Nephron (organoid): ENCODE results near the gene PDILT.
"Not testable (repeated sequence)": the region's sequence is repeated elsewhere in the genome, so short reads cannot be mapped to it uniquely, and the experiment has no call there.

Experiments used
- H3K27ac Mint-ChIP-seq, 3 experiments: 2 replicates each; pipeline ENCODE4 v1.8.0; 2020; ENCODE audit warnings: mixed read lengths in 3 of 3, mild to moderate bottlenecking in 2 of 3, moderate library complexity in 1 of 3
- H3K27me3 Mint-ChIP-seq: 2 replicates; pipeline ENCODE4 v1.8.0; 2021; ENCODE audit warnings: low read depth, mild to moderate bottlenecking, moderate library complexity, mixed read lengths
- H3K36me3 Mint-ChIP-seq: 2 replicates; pipeline ENCODE4 v1.8.0; 2020; ENCODE audit warnings: low read depth, mixed read lengths
- H3K4me1 Mint-ChIP-seq: 2 replicates; pipeline ENCODE4 v1.8.0; 2020; ENCODE audit warnings: mixed read lengths
- H3K4me3 Mint-ChIP-seq, 3 experiments: 2 replicates each; pipeline ENCODE4 v1.8.0; 2020; ENCODE audit warnings: mild to moderate bottlenecking in 3 of 3, mixed read lengths in 3 of 3, moderate library complexity in 2 of 3
- H3K9me3 Mint-ChIP-seq: 2 replicates; pipeline ENCODE4 v1.8.0; 2020; ENCODE audit warnings: mixed read lengths
- TF ChIP-seq, protein P1 (sequence below), 3 experiments: fragments of 200-600 bp; sonication (generic); IDR thresholded peaks; one replicate each; pipeline ENCODE4 v1.5.0; 2021; ENCODE audit warnings: antibody characterized with exemption in 3 of 3; ENCODE audit not compliant: unreplicated experiment in 3 of 3

The PDILT gene, protein sequence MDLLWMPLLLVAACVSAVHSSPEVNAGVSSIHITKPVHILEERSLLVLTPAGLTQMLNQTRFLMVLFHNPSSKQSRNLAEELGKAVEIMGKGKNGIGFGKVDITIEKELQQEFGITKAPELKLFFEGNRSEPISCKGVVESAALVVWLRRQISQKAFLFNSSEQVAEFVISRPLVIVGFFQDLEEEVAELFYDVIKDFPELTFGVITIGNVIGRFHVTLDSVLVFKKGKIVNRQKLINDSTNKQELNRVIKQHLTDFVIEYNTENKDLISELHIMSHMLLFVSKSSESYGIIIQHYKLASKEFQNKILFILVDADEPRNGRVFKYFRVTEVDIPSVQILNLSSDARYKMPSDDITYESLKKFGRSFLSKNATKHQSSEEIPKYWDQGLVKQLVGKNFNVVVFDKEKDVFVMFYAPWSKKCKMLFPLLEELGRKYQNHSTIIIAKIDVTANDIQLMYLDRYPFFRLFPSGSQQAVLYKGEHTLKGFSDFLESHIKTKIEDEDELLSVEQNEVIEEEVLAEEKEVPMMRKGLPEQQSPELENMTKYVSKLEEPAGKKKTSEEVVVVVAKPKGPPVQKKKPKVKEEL

GRCh38 chr16:20404637-20405036, at the start of gene PDILT:
PDILT (minus strand) TSS chr16:20404737; CDS start chr16:20399300, 5,437 bp downstream.
- no peaks in the 10 kb centered on the region for H3K9me3 Mint-ChIP-seq
- TF ChIP-seq, protein P1, sequence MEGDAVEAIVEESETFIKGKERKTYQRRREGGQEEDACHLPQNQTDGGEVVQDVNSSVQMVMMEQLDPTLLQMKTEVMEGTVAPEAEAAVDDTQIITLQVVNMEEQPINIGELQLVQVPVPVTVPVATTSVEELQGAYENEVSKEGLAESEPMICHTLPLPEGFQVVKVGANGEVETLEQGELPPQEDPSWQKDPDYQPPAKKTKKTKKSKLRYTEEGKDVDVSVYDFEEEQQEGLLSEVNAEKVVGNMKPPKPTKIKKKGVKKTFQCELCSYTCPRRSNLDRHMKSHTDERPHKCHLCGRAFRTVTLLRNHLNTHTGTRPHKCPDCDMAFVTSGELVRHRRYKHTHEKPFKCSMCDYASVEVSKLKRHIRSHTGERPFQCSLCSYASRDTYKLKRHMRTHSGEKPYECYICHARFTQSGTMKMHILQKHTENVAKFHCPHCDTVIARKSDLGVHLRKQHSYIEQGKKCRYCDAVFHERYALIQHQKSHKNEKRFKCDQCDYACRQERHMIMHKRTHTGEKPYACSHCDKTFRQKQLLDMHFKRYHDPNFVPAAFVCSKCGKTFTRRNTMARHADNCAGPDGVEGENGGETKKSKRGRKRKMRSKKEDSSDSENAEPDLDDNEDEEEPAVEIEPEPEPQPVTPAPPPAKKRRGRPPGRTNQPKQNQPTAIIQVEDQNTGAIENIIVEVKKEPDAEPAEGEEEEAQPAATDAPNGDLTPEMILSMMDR (IDR thresholded peaks at IDR 0.05; ENCODE audit: unreplicated experiment in 3 of 3): no peak
- no peaks in the 10 kb centered on the region for H3K36me3 Mint-ChIP-seq
- H3K27me3 Mint-ChIP-seq: peaks cover 7% of the 10 kb centered on the region
- no peak within 1 kb of the TSS for H3K27ac Mint-ChIP-seq
- H3K4me1 Mint-ChIP-seq: peaks cover 5% of the 10 kb centered on the region
- H3K4me3 Mint-ChIP-seq: no peak within 1 kb of the TSS

DNA sequence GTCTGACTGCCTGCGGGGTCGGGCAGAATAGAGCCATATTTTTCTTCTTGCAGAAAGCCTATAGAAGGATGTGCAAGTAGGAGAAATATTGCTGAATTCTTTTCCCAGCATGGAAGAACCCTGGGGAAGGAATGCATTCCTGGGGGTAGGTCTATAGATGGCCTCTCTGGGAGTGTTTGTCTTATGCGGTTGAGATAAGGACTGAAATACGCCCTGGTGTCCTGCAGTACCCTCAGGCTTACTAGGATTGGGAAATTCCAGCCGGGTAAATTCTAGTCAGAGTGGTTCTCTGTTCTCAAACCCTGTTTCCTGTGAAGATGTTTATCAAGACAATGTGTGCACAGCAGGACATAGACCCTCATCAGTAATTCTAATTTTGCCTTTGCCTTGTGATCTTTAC, 49.1 kb upstream of the PDILT start:
- not testable (repeated sequence) for H3K27me3 Mint-ChIP-seq, H3K4me1 Mint-ChIP-seq, H3K9me3 Mint-ChIP-seq, H3K36me3 Mint-ChIP-seq, H3K27ac Mint-ChIP-seq, H3K4me3 Mint-ChIP-seq

GRCh38 chr16:20451364-20451763, 46.8 kb upstream of the PDILT start, which contains the start of gene ACSM2A:
ACSM2A (plus strand) TSS chr16:20451521; CDS start chr16:20460115, 8,594 bp downstream.
- peak within 1 kb of the TSS in 1 of 3 experiments; percentile 41 for H3K4me3 Mint-ChIP-seq
- not testable (repeated sequence) for H3K9me3 Mint-ChIP-seq, H3K27me3 Mint-ChIP-seq, H3K36me3 Mint-ChIP-seq, H3K4me1 Mint-ChIP-seq
- peak within 1 kb of the TSS; percentile 63 to 88 (median 70) for H3K27ac Mint-ChIP-seq

DNA sequence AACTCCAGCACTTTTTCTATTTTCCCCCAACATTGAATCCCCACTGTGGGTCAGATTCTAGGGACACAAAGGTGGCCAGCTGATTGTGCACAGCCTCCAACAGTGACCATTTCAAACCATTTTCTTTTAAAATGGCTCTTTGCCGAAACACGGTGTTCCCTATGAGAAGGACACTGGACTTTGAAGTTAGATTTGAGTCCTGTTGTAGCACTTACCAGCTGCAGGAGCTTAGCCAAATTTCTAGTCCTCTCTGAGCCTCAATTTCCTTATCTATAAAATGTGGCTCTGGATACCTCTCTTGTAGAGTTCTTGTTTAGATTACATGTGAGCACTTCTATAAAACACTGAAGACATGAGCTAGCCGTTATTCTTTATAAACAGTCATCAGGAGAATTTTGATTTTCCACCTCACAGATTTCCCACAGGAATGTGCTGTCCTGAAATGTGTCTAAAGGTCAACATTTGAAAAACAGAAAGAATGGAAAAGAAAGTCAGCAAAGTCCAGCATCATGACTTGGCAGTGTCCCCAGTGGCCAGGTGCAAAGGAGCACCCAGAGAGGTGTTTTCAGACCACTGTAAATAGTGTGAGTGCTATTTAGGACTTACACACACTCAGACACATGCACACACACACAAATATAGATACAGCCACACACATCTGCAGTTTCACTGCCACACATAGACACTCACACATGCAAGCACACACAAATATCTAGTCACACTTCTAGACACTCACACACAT, 42.3 kb upstream of the PDILT start:
- H3K4me3 Mint-ChIP-seq, H3K27ac Mint-ChIP-seq, H3K27me3 Mint-ChIP-seq, H3K4me1 Mint-ChIP-seq, H3K36me3 Mint-ChIP-seq, H3K9me3 Mint-ChIP-seq: not testable (repeated sequence)

DNA sequence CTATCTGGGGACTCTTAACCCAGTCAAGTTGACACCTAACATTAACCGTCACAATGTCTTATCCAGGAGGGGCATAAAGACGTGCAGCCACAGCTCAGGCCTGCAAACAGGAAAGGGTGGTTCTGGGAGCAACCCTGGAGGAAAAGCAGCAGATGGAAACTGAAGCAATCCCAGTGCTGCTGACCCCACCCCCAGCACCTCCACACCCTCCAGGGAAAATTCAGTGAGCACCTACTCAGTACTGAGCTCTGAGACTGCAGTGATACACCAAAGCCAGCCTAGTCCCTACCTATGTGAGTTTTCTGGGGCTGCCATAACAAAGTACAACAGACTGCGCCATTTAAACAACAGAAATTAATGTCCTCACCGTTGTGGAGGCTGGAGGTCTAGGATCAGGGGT, 37.3 kb upstream of the PDILT start:
- not testable (repeated sequence) for H3K4me3 Mint-ChIP-seq, H3K36me3 Mint-ChIP-seq, H3K9me3 Mint-ChIP-seq, H3K27me3 Mint-ChIP-seq
- peaks cover 27% of the 10 kb centered on the region for H3K4me1 Mint-ChIP-seq
- peak overlapping the region in 2 of 3 experiments; percentile 56 to 99 for H3K27ac Mint-ChIP-seq

GRCh38 chr16:20441191-20441590, 36.7 kb upstream of the PDILT start:
- Mint-ChIP-seq H3K9me3 (no peaks in the 10 kb centered on the region), H3K4me1 (peaks cover 27% of the 10 kb centered on the region), H3K27ac (peak overlapping the region; percentile 94 to 99 (median 95)), H3K27me3 (no peaks in the 10 kb centered on the region), H3K36me3 (no peaks in the 10 kb centered on the region), H3K4me3 (no peak overlapping the region)
- TF ChIP-seq, protein P1 (IDR thresholded peaks at IDR 0.05; ENCODE audit: unreplicated experiment in 3 of 3): no peak

DNA sequence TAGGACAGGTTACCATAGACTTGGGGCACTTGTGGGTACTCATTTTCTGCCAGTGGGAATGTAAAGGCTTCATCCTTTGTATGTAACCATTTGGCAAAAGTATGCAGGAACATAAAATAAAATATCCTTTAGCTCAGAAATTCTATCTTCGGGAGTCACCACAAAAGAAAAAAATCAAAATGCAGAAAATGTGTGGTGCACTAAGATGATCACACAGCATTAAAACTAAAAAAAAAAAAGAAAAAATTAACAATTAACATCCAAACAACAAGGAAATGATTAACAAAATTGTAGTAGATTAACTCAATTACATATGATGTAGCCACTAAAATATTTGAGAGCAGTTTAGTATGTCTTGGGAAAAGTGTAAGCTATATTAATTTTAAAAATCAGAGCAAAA, 36.2 kb upstream of the PDILT start:
- peak overlapping the region; percentile 94 to 99 (median 95) for H3K27ac Mint-ChIP-seq
- peaks cover 27% of the 10 kb centered on the region for H3K4me1 Mint-ChIP-seq
- not testable (repeated sequence) for H3K9me3 Mint-ChIP-seq, H3K27me3 Mint-ChIP-seq, H3K36me3 Mint-ChIP-seq
- peak overlapping the region in 2 of 3 experiments; percentile 25 to 52 for H3K4me3 Mint-ChIP-seq

DNA sequence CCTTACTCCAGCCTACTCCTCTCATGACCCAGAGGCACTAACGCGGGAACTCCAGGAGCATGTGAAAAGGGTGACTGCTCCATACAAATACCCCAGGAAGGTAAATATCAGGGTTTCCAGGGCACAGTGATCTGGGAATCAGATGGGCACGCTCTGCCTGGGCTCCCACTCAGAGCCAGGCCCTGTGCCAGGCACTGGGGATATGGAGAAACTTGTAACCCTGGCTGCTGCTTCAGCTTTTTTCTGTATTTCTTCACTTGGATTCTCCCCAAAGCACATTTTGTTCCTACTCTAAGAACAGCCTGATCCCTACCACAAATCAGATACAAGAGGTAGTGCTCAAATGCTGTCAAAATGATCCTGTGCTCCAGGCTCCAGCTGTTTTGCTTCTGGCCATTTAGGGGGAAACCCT, 35.3 kb upstream of the PDILT start:
- not testable (repeated sequence) for H3K36me3 Mint-ChIP-seq, H3K9me3 Mint-ChIP-seq, H3K27me3 Mint-ChIP-seq
- peak overlapping the region in 1 of 3 experiments; percentile 19 for H3K4me3 Mint-ChIP-seq
- H3K27ac Mint-ChIP-seq: peak overlapping the region; percentile 94 to 99 (median 95)
- peaks cover 27% of the 10 kb centered on the region for H3K4me1 Mint-ChIP-seq

DNA sequence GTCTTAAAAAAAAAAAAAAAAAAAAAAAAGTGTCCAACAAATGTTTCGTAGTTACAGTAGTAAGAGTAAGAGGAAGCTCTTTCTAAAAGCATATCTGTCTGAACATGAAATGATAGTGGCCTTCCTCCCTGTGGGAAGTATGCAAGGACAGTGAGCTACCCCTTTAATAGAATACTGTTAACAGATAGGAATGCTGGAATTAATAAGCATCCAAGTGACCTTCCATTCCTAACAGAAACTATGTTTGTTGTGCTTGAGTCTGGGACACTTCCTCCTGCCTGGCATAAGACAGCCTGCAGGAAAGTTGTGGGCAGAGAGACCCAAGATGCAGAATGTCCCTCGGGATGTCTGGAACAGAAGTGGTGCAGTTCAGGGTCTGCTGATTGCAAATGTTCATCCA, 34.4 kb upstream of the PDILT start:
- not testable (repeated sequence) for H3K4me3 Mint-ChIP-seq, H3K36me3 Mint-ChIP-seq, H3K27me3 Mint-ChIP-seq, H3K9me3 Mint-ChIP-seq
- Mint-ChIP-seq H3K4me1 (peaks cover 27% of the 10 kb centered on the region), H3K27ac (peak overlapping the region in 2 of 3 experiments; percentile 51 to 99)
